ENCODE results near the gene SPAG9.
"Not testable (repeated sequence)": the region's sequence is repeated elsewhere in the genome, so short reads cannot be mapped to it uniquely, and the experiment has no call there.

SPAG9 gene

GRCh38 chr17:51103451-51103850, 17.2 kb downstream of the SPAG9 start:
- DNase-seq (ENCODE audit: low read depth in 2 of 2) = no peak
- TF ChIP-seq, protein P1, sequence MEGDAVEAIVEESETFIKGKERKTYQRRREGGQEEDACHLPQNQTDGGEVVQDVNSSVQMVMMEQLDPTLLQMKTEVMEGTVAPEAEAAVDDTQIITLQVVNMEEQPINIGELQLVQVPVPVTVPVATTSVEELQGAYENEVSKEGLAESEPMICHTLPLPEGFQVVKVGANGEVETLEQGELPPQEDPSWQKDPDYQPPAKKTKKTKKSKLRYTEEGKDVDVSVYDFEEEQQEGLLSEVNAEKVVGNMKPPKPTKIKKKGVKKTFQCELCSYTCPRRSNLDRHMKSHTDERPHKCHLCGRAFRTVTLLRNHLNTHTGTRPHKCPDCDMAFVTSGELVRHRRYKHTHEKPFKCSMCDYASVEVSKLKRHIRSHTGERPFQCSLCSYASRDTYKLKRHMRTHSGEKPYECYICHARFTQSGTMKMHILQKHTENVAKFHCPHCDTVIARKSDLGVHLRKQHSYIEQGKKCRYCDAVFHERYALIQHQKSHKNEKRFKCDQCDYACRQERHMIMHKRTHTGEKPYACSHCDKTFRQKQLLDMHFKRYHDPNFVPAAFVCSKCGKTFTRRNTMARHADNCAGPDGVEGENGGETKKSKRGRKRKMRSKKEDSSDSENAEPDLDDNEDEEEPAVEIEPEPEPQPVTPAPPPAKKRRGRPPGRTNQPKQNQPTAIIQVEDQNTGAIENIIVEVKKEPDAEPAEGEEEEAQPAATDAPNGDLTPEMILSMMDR (IDR thresholded peaks at IDR 0.05; ENCODE audit: low read depth, low read length) = no peak
- H3K4me3 ChIP-seq (replicated peaks in 1 of 2; ENCODE audit: low read depth in 2 of 2, low read length in 2 of 2) = no peak overlapping the region

- no peak for DNase-seq (ENCODE audit: low read depth in 2 of 2)
- TF ChIP-seq, protein P1 (IDR thresholded peaks at IDR 0.05; ENCODE audit: low read depth, low read length) = no peak
- no peak overlapping the region for H3K4me3 ChIP-seq (replicated peaks in 1 of 2; ENCODE audit: low read depth in 2 of 2, low read length in 2 of 2)
Measured at GRCh38 chr17:51103050-51103449, 17.6 kb downstream of the SPAG9 start.

GRCh38 chr17:51097708-51098446, 22.8 kb downstream of the SPAG9 start:
- DNase-seq (ENCODE audit: low read depth in 2 of 2) = no peak
- H3K4me3 ChIP-seq (replicated peaks in 1 of 2; ENCODE audit: low read depth in 2 of 2, low read length in 2 of 2) = no peak overlapping the region
- TF ChIP-seq, protein P1 (IDR thresholded peaks at IDR 0.05; ENCODE audit: low read depth, low read length) = no peak

DNA sequence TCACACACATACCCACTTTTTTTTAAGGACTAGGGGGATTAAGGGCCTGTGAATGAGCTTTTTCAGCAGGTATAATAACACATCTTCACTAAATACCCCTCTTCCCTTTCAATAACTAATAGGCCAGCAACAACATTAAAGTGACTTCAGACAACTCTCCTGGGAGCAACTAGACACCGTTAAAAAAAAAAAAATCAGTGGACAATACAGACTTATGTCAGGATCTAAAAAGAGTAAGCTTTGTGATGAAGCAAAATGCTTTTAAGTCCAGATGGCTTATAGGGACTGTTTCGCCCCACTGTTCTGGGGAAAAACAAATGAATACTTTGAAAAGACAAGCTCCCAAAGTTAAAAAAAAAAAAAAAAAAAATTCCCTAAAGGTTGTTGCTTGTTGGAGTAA, 29.0 kb downstream of the SPAG9 start:
- DNase-seq (ENCODE audit: low read depth in 2 of 2) = no peak
- H3K4me3 ChIP-seq (replicated peaks in 1 of 2; ENCODE audit: low read depth in 2 of 2, low read length in 2 of 2) = no peak overlapping the region
- TF ChIP-seq, protein P1 (IDR thresholded peaks at IDR 0.05; ENCODE audit: low read depth, low read length) = no peak

- DNase-seq (ENCODE audit: low read depth in 2 of 2) = peak; percentile 10 to 38
- H3K4me3 ChIP-seq (replicated peaks in 1 of 2; ENCODE audit: low read depth in 2 of 2, low read length in 2 of 2) = not testable (repeated sequence)
Measured at GRCh38 chr17:51088868-51089267, 31.8 kb downstream of the SPAG9 start.

DNA sequence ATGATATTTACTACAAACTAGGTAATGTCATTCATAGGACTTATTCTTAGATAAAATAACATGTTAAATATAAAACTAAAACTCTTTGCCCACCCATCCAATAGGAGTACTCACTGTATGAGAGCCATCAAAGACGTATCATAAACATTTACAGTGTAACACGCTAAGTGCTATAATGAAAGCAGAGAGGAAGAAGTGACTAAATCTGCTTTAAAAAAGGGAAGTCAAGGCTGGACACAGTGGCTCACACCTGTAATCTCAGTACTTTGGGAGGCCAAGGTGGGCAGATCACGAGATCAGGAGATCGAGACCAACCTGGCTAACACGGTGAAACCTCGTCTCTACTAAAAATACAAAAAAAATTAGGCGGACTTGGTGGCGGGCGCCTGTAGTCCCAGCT, 32.4 kb downstream of the SPAG9 start:
- TF ChIP-seq, protein P1 (IDR thresholded peaks at IDR 0.05; ENCODE audit: low read depth, low read length) = no peak
- DNase-seq (ENCODE audit: low read depth in 2 of 2) = no peak
- H3K4me3 ChIP-seq (replicated peaks in 1 of 2; ENCODE audit: low read depth in 2 of 2, low read length in 2 of 2) = no peak overlapping the region

DNA sequence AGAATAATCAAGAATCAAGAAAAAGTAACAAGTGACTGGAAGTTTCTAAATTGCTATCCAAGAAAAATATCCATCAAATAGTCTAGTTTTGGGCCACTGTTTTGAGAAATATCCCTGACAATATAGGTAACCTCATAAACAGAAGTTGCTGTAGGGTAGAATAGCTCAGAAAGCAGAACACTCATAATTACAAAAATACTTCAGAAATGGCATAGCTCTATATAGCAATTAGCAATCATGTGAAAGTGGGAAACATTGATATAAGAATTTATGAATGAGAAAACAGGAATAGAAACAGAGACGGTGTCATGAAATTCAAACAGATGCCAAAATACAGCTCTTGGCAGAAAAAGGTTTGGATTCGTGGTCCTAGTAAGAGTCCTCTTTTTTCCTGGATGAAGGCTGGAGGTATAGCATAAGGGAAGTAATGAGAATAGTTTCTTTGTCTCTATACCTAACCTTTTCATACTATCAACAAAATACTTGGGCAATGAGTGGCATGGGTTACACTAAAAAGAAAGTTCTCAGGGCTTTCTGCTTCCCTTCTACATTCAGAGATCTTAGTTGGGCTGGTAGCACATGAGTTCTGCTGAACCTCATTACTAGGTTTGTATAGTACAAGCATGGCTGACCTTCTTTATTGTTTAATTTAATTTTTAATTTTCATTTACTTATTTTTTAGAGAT, 33.5 kb downstream of the SPAG9 start:
- DNase-seq (ENCODE audit: low read depth in 2 of 2) = peak in 1 of 2 donors; percentile 25
- H3K4me3 ChIP-seq (replicated peaks in 1 of 2; ENCODE audit: low read depth in 2 of 2, low read length in 2 of 2) = no peak overlapping the region
- TF ChIP-seq, protein P1 (IDR thresholded peaks at IDR 0.05; ENCODE audit: low read depth, low read length) = no peak
